GM12878 (cell line): ENCODE data around the gene MDFIC. TPM values are rescaled to one million over a fixed set of nuclear protein-coding genes. Genes with fewer than 3 reads are reported as not detected.
A peak's percentile ranks its signal among the peaks of the same experiment; 100 is the strongest.

Experiments used
- ATAC-seq: fragments of 200-7000 bp; cut with Tn5 transposase; 3 replicates; pipeline ENCODE4 v1.9.1; 2020; ENCODE audit warnings: mild to moderate bottlenecking, moderate library complexity
- BruUV-seq: library from RNA; stranded (reverse); fragments of 400-500 nt; replicated peaks from 2 replicates; lab custom pipeline; 2021; lab: Mats Ljungman, UMichigan
- CTCF ChIA-PET: fragments of 300-600 bp; sonication (Branson Sonifier 250); formaldehyde crosslinking; extraction: SDS; loops from one replicate; lab custom pipeline; 2021; ENCODE audit warnings: inconsistent platforms; lab: Yijun Ruan, JAX
- POLR2A ChIA-PET: fragments of 350-600 bp; formaldehyde crosslinking; extraction: SDS; loops from one replicate; lab custom pipeline; 2021; ENCODE audit warnings: inconsistent platforms; lab: Charles Lee
- RAD21 ChIA-PET: fragments of 300-600 bp; sonication (Branson Sonifier 250); formaldehyde crosslinking; loops from one replicate; lab custom pipeline; 2023; ENCODE audit warnings: antibody characterized with exemption; ENCODE audit not compliant: unreplicated experiment; lab: Charles Lee
- SMC1A ChIA-PET: fragments of 300-600 bp; sonication (Branson Sonifier 250); formaldehyde crosslinking; loops from one replicate; lab custom pipeline; 2023; ENCODE audit not compliant: unreplicated experiment, uncharacterized antibody; lab: Charles Lee
- DNase-seq: peaks from one replicate; pipeline ENCODE4 v3.0.0-alpha.2; 2011; ENCODE audit warnings: low read depth, low spot score
- FAIRE-seq: peaks from 3 replicates; lab custom pipeline; 2011; peaks lifted over from hg19 to GRCh38; lab: Jason Lieb, UNC
- H2AFZ ChIP-seq: 2 replicates; pipeline ENCODE4 v1.6.0; 2011; ENCODE audit warnings: low read depth, low read length, control low read depth; ENCODE audit not compliant: control insufficient read depth
- H3K27ac ChIP-seq: 2 replicates; pipeline ENCODE4 v1.5.1; 2011; ENCODE audit warnings: control low read depth; ENCODE audit not compliant: control insufficient read depth, insufficient read depth
- H3K27me3 ChIP-seq, 2 experiments: replicated peaks in 1 of 2; 2 replicates each; pipeline versions ENCODE4 v1.6.0 to v1.6.1; 2011; ENCODE audit warnings: low read length in 1 of 2; ENCODE audit not compliant: control insufficient read depth in 2 of 2, insufficient read depth in 2 of 2
- H3K36me3 ChIP-seq, 2 experiments: 2 replicates each; pipeline ENCODE4 v1.5.1; 2011; ENCODE audit warnings: low read length in 1 of 2; ENCODE audit not compliant: control insufficient read depth in 2 of 2, insufficient read depth in 2 of 2
- H3K4me1 ChIP-seq: 2 replicates; pipeline ENCODE4 v1.6.1; 2011; ENCODE audit warnings: mild to moderate bottlenecking, low read length, moderate library complexity, mixed read lengths; ENCODE audit not compliant: control insufficient read depth, insufficient read depth
- H3K4me2 ChIP-seq: 2 replicates; pipeline ENCODE4 v1.6.0; 2011; ENCODE audit warnings: control low read depth; ENCODE audit not compliant: control insufficient read depth, insufficient read depth
- H3K4me3 ChIP-seq: fragments of 200-600 bp; sonication (generic); 2 replicates; pipeline ENCODE4 v1.5.1; 2016
- H3K79me2 ChIP-seq: 2 replicates; pipeline ENCODE4 v1.6.0; 2011; ENCODE audit warnings: low read length; ENCODE audit not compliant: control insufficient read depth, insufficient read depth
- H3K9ac ChIP-seq: 2 replicates; pipeline ENCODE4 v1.8.0; 2011; ENCODE audit warnings: low read length, control low read depth, mixed read lengths; ENCODE audit not compliant: control insufficient read depth, insufficient read depth
- H3K9me3 ChIP-seq: replicated peaks from 3 replicates; pipeline ENCODE4 v1.5.1; 2011; ENCODE audit warnings: mild to moderate bottlenecking, low read length; ENCODE audit not compliant: control insufficient read depth, insufficient read depth
- H4K20me1 ChIP-seq: 2 replicates; pipeline ENCODE4 v1.6.0; 2011; ENCODE audit not compliant: control insufficient read depth, insufficient read depth
- CBX5 ChIP-seq: sonication (generic); IDR thresholded peaks from 2 replicates; pipeline ENCODE4 v1.6.1; 2016; ENCODE audit warnings: low read depth, moderate library complexity, mild to moderate bottlenecking, inconsistent platforms
- IRF4 ChIP-seq: IDR thresholded peaks from 2 replicates; pipeline ENCODE4 v1.6.1; 2011; ENCODE audit warnings: low read depth, low read length
- SIN3A ChIP-seq: IDR thresholded peaks from 2 replicates; pipeline ENCODE4 v1.6.1; 2012; ENCODE audit warnings: low read depth, low read length, improper control_type of control experiment
- STAT3 ChIP-seq: IDR thresholded peaks from 2 replicates; pipeline ENCODE4 v1.6.1; 2011; ENCODE audit warnings: low read depth, low read length, improper control_type of control experiment
- TCF7 ChIP-seq: IDR thresholded peaks from 2 replicates; pipeline ENCODE4 v1.6.1; 2014; ENCODE audit warnings: antibody characterized with exemption, borderline replicate concordance
- YY1 ChIP-seq: IDR thresholded peaks from 2 replicates; pipeline ENCODE4 v1.6.1; 2011; ENCODE audit warnings: low read depth, mild to moderate bottlenecking, low read length
- ZNF384 ChIP-seq: IDR thresholded peaks from 2 replicates; pipeline ENCODE4 v1.6.1; 2012; ENCODE audit warnings: low read depth, mild to moderate bottlenecking, low read length, improper control_type of control experiment, borderline replicate concordance
- WGBS: methylation state at CpG from one replicate; pipeline ENCODE4 v1.1.6; 2016; ENCODE audit warnings: low lambda C conversion rate; ENCODE audit not compliant: insufficient replicate concordance, insufficient coverage; ENCODE audit errors: missing lambda C conversion rate; 5-methylcytosine and 5-hydroxymethylcytosine counted together
- in situ Hi-C: fragments of 300-500 bp; cut with MboI; formaldehyde crosslinking; loops from 9 replicates; pipeline ENCODE4 v1.14.3; 2018; ENCODE audit warnings: mixed read lengths
- intact Hi-C: fragments of 100-400 bp; cut with micrococcal nuclease; formaldehyde crosslinking; loops from one replicate; pipeline ENCODE4 v1.14.2; 2022; ENCODE audit not compliant: unreplicated experiment
- polyA plus RNA-seq, 11 experiments: library from polyadenylated mRNA; depleted of rRNA in 4 of 11; unstranded in 6 of 11; stranded (reverse) in 5 of 11; fragments of >200 nt; fragmentation: Nextera tagmentation in 4 of 11; fragmentation: Illumina TruSeq in 1 of 11; extraction: Ambion mirVana in 4 of 11; extraction: Trizol in 1 of 11; gene quantifications; 1 replicate in 1 of 11; 2 replicates in 10 of 11; pipeline versions ENCODE4 v1.2.1 to v1.2.3, GENCODE V29; 2011 to 2016; ENCODE audit warnings: inconsistent platforms in 2 of 11, missing spikeins in 2 of 11, low read depth in 1 of 11
- total RNA-seq, 4 experiments: library from RNA; depleted of rRNA in 3 of 4; stranded (reverse); fragments of >200 nt in 3 of 4; fragmentation: Illumina TruSeq in 1 of 4; extraction: Trizol in 1 of 4; gene quantifications; 2 replicates each; pipeline versions ENCODE4 v1.2.1 to v1.2.3, GENCODE V29; 2013 to 2021
- TF ChIP-seq, protein P1 (sequence below): fragments of 450-650 bp; IDR thresholded peaks from 2 replicates; pipeline ENCODE4 v1.6.1; 2017; ENCODE audit warnings: mild to moderate bottlenecking, low read depth, inconsistent platforms; ENCODE audit not compliant: poor library complexity, severe bottlenecking

The MDFIC gene
- total and polyA plus RNA-seq, 10 of the 15 experiments (the other 5 are each of a cell fraction or from before 2014, with no cell fraction given), result 7.3 to 58.4 (median 40.0) TPM

GRCh38 chr7:115024276-115024675, 102.4 kb downstream of the MDFIC start:
- ATAC-seq, result no peak
- FAIRE-seq, result no peak
- Histone ChIP-seq H3K9me3 (no peaks in the 10 kb centered on the region), H2AFZ (peak overlapping the region; percentile 10; the same call in 1 of the 2 replicates), H3K79me2 (no peaks in the 10 kb centered on the region), H3K27ac (no peak overlapping the region), H4K20me1 (no peaks in the 10 kb centered on the region), H3K36me3 (no peaks in the 10 kb centered on the region), H3K27me3 (no peaks in the 10 kb centered on the region), H3K9ac (no peak overlapping the region), H3K4me2 (no peak overlapping the region), H3K4me3 (no peak overlapping the region), H3K4me1 (no peaks in the 10 kb centered on the region)
- WGBS, result 18% methylated on average over 3 of the region's 3 CpGs
- RAD21 ChIA-PET, result no interaction called here
- BruUV-seq, result no TSS peak
- TF ChIP-seq STAT3 (no peak), SIN3A (no peak), TCF7 (no peak), ZNF384 (no peak), CBX5 (no peak), YY1 (no peak), IRF4 (no peak)
- TF ChIP-seq, protein P1, sequence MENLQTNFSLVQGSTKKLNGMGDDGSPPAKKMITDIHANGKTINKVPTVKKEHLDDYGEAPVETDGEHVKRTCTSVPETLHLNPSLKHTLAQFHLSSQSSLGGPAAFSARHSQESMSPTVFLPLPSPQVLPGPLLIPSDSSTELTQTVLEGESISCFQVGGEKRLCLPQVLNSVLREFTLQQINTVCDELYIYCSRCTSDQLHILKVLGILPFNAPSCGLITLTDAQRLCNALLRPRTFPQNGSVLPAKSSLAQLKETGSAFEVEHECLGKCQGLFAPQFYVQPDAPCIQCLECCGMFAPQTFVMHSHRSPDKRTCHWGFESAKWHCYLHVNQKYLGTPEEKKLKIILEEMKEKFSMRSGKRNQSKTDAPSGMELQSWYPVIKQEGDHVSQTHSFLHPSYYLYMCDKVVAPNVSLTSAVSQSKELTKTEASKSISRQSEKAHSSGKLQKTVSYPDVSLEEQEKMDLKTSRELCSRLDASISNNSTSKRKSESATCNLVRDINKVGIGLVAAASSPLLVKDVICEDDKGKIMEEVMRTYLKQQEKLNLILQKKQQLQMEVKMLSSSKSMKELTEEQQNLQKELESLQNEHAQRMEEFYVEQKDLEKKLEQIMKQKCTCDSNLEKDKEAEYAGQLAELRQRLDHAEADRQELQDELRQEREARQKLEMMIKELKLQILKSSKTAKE, result no peak
- intact Hi-C loops, result no loop called here
- in situ Hi-C loops, result no loop called here
- CTCF ChIA-PET, result no interaction called here
- POLR2A ChIA-PET, result interaction anchor here (1.4 kb wide), 1 partner anchor 16 kb away, joined by 3 read pairs; no protein-coding TSS in a partner anchor
- no peak for DNase-seq
- SMC1A ChIA-PET, result interaction anchor here (0.8 to 1.1 kb wide), 4 partner anchors 10 to 159 kb away, joined by 3 read pairs; no protein-coding TSS in a partner anchor
